Measurements from ENCODE around the gene C6orf47.

The C6orf47 gene

DNA sequence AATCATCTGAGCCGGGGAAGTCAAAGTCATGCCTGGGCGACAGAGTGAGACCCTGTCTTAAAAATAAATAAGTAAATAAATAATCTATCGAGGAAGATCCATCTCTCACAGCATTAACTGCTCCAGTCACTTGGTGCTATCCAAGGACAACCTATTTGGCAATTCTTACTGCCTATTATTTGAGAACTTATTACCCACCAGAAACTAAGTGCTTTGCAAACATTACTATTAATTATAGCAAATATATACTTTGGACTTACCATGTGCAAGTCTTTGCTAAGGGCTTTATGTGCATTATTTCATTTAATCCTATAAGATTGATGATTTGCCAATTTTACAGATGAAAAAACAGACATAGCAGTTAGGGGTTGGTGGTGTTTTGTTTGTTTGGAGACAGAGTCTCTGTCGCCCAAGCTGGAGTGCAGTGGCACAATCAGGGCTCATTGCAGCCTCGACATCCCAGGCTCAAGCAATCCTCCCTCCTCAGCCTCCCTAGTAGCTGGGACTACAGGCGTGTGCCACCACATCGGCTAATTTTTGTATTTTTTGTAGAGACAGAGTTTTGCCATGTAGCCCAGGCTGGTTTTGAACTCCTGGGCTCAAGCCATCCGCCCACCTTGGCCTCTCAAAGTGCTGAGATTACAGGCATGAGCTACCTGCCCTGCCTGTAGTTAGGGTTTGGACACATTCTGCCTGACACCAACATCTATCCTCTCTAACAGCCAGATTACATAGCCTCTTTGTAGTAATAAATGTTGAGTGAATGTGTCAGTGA lies 5.8 kb downstream of the C6orf47 start:
- Histone ChIP-seq H3K27me3 (no peaks in the 10 kb centered on the region), H3K9ac (no peak overlapping the region), H3K9me3 (no peaks in the 10 kb centered on the region), H3K4me3 (no peak overlapping the region), H3K4me2 (no peak overlapping the region), H3K4me1 (peaks cover 68% of the 10 kb centered on the region), H4K20me1 (peaks cover 34% of the 10 kb centered on the region; the same call in 1 of the 2 replicates), H3K36me3 (peaks cover 50% of the 10 kb centered on the region), H3K27ac (no peak overlapping the region)
- no peak for TF ChIP-seq Cebpa-rat (IDR thresholded peaks at IDR 0.05)

DNA sequence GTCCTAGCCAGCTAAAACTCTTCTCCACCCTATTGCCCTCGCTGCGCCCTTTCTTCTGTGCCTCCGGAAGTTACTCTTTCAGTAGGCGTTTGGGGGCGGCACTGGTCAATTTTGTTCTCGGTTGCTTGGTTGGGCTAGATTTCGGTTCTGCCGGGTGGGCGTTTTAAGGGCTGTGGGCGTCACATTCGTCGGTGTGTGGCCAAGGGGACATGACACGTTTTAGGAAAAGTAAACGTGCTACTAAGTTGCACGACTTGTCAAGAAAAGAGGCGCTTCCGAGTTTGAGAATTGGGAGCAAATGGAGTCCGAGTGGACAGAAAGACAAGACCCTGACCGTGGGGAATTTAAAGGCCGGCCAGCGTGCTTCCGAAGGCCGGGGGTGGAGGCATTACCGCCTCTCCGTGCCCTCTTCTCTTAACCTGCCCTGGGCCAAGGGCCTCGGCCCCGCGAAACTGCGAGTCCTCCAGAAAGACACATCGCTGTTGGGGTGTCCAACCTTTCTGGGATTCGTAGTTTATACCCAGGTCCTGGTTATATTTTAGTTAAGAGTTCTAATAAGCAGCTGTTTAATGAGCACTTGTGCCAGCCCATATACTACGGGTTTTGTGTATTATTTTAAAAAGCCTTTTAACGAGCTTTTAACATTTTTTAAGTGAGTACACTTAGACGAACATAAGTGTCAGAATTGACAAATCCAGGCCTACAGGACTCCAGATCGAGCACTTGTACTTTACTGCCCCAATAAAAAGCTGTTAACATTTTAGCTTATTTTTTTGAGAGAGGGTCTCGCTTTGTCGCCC lies 7.5 kb downstream of the C6orf47 start:
- Histone ChIP-seq H3K4me2 (peak overlapping the region; percentile 87), H4K20me1 (peaks cover 36% of the 10 kb centered on the region; the same call in 1 of the 2 replicates), H3K4me3 (peak overlapping the region; percentile 78), H3K4me1 (peaks cover 51% of the 10 kb centered on the region), H3K9ac (peak overlapping the region; percentile 93), H3K9me3 (no peaks in the 10 kb centered on the region), H3K27ac (peak overlapping the region; percentile 98), H3K27me3 (no peaks in the 10 kb centered on the region), H3K36me3 (peaks cover 62% of the 10 kb centered on the region)
- no peak for TF ChIP-seq Cebpa-rat (IDR thresholded peaks at IDR 0.05)

DNA sequence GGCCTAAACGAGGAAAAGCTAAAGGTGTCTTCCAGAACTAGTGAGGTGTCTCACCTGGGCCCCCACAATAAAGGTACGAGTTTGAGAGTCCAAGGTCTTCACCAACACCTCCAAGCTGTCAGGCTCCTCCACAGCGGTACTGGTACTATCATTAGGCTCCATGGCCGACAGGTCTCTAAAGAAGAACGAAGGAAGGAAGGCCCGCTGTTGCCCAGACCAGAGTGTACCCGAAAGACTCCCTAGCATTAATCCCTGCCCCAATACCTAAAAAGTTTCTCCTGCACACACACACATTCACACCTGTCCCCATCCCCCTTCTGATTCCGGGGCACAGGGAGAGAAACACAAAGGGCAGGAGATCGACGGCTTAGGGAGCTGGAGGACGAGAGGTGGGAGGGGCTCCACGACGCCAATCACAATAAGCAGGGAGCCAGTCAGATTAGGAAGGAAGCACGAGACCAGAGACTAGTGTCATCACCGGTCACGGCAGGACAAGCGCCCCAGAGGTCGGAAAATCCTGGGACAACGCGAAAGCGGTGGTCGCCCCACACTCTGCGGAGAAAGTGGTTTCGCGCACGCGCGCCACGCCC lies 8.9 kb downstream of the C6orf47 start:
- peaks cover 66% of the 10 kb centered on the region for H3K36me3 ChIP-seq
- peaks cover 42% of the 10 kb centered on the region for H3K4me1 ChIP-seq
- H3K9me3 ChIP-seq, result no peaks in the 10 kb centered on the region
- H3K9ac ChIP-seq, result peak overlapping the region; percentile 93
- H3K4me3 ChIP-seq, result peak overlapping the region; percentile 78
- no peak for TF ChIP-seq Cebpa-rat (IDR thresholded peaks at IDR 0.05)
- no peaks in the 10 kb centered on the region for H3K27me3 ChIP-seq
- peak overlapping the region; percentile 87 for H3K4me2 ChIP-seq
- peak overlapping the region; percentile 98 for H3K27ac ChIP-seq
- peaks cover 33% of the 10 kb centered on the region; the same call in 1 of the 2 replicates for H4K20me1 ChIP-seq

DNA sequence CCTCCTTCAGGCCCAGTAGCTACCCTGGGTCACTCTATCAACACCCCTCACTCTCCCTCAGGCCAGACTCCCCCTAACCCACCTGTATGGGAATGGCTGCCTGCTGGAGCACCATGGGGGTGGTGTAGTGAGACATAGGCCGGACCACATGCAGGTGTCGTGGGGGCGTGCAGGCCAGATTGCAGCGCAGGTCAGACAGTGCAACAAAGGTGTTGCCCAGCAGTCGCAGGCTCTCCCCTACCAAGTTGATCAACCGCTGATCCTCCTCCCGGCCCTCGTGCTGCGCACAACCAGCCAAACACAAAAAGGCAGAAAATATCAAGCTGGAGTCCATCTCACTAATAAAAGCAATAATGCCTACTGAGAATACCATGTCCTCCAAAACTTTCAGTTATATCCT lies 15.3 kb downstream of the C6orf47 start:
- TF ChIP-seq Cebpa-rat (IDR thresholded peaks at IDR 0.05), result no peak

GRCh38 chr6:31643818-31644454 lies 16.6 kb downstream of the C6orf47 start:
- Histone ChIP-seq H3K27ac (no peak overlapping the region), H3K9ac (no peak overlapping the region), H3K4me1 (no peaks in the 10 kb centered on the region), H3K36me3 (peaks cover 99% of the 10 kb centered on the region), H3K27me3 (no peaks in the 10 kb centered on the region), H4K20me1 (peaks cover 74% of the 10 kb centered on the region), H3K4me3 (no peak overlapping the region), H3K9me3 (no peaks in the 10 kb centered on the region), H3K4me2 (no peak overlapping the region)
- no peak for TF ChIP-seq Cebpa-rat (IDR thresholded peaks at IDR 0.05)

More for the DNA sequence above, 15.3 kb downstream of the C6orf47 start:
- Histone ChIP-seq H3K36me3 (peaks cover 99% of the 10 kb centered on the region), H3K27me3 (no peaks in the 10 kb centered on the region), H3K9ac (no peak overlapping the region), H3K9me3 (no peaks in the 10 kb centered on the region), H3K4me2 (no peak overlapping the region), H4K20me1 (peaks cover 72% of the 10 kb centered on the region), H3K4me3 (no peak overlapping the region), H3K4me1 (peaks cover 3% of the 10 kb centered on the region; the same call in 1 of the 2 replicates), H3K27ac (no peak overlapping the region)

GRCh38 chr6:31642798-31643570 lies 17.6 kb downstream of the C6orf47 start:
- Histone ChIP-seq H3K9me3 (no peaks in the 10 kb centered on the region), H3K4me1 (no peaks in the 10 kb centered on the region), H3K36me3 (peaks cover 99% of the 10 kb centered on the region), H3K27ac (no peak overlapping the region), H3K4me2 (no peak overlapping the region), H3K27me3 (no peaks in the 10 kb centered on the region), H3K4me3 (no peak overlapping the region), H3K9ac (no peak overlapping the region), H4K20me1 (peaks cover 77% of the 10 kb centered on the region)
- no peak for TF ChIP-seq Cebpa-rat (IDR thresholded peaks at IDR 0.05)

DNA sequence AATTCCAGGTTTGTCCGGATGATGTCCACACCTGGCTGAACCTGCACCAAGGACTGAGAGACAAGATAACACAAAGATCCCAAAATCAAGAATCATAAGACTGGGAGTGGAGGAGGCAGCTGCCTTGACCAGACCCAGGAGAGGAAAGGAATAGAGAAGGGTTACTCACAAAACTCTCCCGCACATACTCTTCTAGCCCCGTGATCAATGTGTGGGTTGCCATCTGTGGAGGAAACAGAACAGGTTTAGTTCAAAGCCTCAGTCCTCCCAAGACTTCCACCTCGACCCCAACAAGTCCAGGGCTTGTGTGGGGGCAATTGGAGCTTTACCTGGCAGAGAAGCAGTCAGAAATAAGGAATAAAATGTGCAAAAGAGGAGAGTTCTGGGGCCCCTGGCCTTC lies 19.2 kb downstream of the C6orf47 start:
- H3K9me3 ChIP-seq, result no peaks in the 10 kb centered on the region
- H3K4me1 ChIP-seq, result peaks cover 10% of the 10 kb centered on the region; the same call in 1 of the 2 replicates
- H3K9ac ChIP-seq, result no peak overlapping the region
- H3K27ac ChIP-seq, result no peak overlapping the region
- no peak overlapping the region for H3K4me3 ChIP-seq
- TF ChIP-seq Cebpa-rat (IDR thresholded peaks at IDR 0.05), result no peak
- H4K20me1 ChIP-seq, result peaks cover 89% of the 10 kb centered on the region
- H3K36me3 ChIP-seq, result peaks cover 97% of the 10 kb centered on the region
- H3K27me3 ChIP-seq, result no peaks in the 10 kb centered on the region
- H3K4me2 ChIP-seq, result no peak overlapping the region

GRCh38 chr6:31640612-31641011 lies 20.0 kb downstream of the C6orf47 start:
- no peaks in the 10 kb centered on the region for H3K27me3 ChIP-seq
- H3K36me3 ChIP-seq, result peaks cover 97% of the 10 kb centered on the region
- H3K27ac ChIP-seq, result no peak overlapping the region
- H3K9ac ChIP-seq, result no peak overlapping the region
- H4K20me1 ChIP-seq, result peaks cover 89% of the 10 kb centered on the region
- peaks cover 12% of the 10 kb centered on the region; the same call in 1 of the 2 replicates for H3K4me1 ChIP-seq
- no peak overlapping the region for H3K4me2 ChIP-seq
- no peak overlapping the region for H3K4me3 ChIP-seq
- H3K9me3 ChIP-seq, result no peaks in the 10 kb centered on the region
- TF ChIP-seq Cebpa-rat (IDR thresholded peaks at IDR 0.05), result no peak

- 0 out of 2 replicates have a peak overlapping the region, but pooled peaks have one; percentile 18 for H3K27ac ChIP-seq
- H3K9me3 ChIP-seq, result no peaks in the 10 kb centered on the region
- TF ChIP-seq Cebpa-rat (IDR thresholded peaks at IDR 0.05), result no peak
- peaks cover 97% of the 10 kb centered on the region for H3K36me3 ChIP-seq
- peaks cover 92% of the 10 kb centered on the region for H4K20me1 ChIP-seq
- no peak overlapping the region for H3K9ac ChIP-seq
- H3K4me3 ChIP-seq, result no peak overlapping the region
- no peak overlapping the region for H3K4me2 ChIP-seq
- H3K27me3 ChIP-seq, result no peaks in the 10 kb centered on the region
- H3K4me1 ChIP-seq, result peaks cover 12% of the 10 kb centered on the region; the same call in 1 of the 2 replicates
Observed at GRCh38 chr6:31639449-31639861, 21.1 kb downstream of the C6orf47 start.

Data from BLaER1 (cell line).